GM21423 (cell line): ENCODE data around the gene ADAM22.
"Not testable (repeated sequence)": the region's sequence is repeated elsewhere in the genome, so short reads cannot be mapped to it uniquely, and the experiment has no call there.

Experiments used
- ATAC-seq: cut with Tn5 transposase; IDR thresholded peaks from one replicate; pipeline ENCODE4 v1.9.1; 2021; ENCODE audit warnings: mild to moderate bottlenecking, moderate library complexity; ENCODE audit not compliant: unreplicated experiment

ADAM22 gene, protein sequence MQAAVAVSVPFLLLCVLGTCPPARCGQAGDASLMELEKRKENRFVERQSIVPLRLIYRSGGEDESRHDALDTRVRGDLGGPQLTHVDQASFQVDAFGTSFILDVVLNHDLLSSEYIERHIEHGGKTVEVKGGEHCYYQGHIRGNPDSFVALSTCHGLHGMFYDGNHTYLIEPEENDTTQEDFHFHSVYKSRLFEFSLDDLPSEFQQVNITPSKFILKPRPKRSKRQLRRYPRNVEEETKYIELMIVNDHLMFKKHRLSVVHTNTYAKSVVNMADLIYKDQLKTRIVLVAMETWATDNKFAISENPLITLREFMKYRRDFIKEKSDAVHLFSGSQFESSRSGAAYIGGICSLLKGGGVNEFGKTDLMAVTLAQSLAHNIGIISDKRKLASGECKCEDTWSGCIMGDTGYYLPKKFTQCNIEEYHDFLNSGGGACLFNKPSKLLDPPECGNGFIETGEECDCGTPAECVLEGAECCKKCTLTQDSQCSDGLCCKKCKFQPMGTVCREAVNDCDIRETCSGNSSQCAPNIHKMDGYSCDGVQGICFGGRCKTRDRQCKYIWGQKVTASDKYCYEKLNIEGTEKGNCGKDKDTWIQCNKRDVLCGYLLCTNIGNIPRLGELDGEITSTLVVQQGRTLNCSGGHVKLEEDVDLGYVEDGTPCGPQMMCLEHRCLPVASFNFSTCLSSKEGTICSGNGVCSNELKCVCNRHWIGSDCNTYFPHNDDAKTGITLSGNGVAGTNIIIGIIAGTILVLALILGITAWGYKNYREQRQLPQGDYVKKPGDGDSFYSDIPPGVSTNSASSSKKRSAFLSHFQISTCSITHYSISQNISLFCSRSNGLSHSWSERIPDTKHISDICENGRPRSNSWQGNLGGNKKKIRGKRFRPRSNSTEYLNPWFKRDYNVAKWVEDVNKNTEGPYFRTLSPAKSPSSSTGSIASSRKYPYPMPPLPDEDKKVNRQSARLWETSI

DNA sequence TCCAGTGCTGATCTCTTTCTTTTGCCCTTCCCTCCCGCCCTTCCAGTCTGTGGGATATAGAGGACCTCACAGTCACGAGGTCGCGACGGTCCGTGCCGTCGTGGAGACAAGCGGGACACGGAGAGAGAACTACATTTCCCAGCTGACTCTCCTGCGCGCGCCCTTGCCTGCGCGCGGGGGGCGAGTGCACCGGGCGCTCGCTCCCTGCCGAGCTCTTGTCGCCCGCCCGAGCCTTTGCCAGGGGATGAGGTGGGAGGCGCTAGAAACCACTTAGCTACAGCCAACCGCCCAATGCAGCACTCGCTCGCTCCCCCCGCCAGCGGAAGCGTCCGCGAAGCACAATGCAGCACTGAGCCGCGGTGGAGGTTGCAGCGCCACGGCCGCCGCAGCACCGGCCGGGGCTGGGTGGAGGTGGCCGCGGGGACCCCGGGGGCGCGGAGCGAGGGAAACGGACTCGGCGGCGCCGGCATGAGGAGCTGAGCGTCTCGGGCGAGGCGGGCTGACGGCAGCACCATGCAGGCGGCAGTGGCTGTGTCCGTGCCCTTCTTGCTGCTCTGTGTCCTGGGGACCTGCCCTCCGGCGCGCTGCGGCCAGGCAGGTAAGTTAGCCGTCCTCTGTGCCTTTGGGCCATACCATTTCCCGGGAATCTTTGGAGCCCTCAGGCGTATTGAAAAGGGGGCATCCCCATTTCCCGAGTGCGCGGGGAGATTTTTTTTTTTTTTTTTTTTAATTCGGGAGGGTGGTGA is at the start of gene ADAM22:
ADAM22 (plus strand) TSS at position 299 of the 746 bp plus-strand sequence; CDS start at position 514, 215 bp downstream.
- ATAC-seq, result peak; percentile 97

DNA sequence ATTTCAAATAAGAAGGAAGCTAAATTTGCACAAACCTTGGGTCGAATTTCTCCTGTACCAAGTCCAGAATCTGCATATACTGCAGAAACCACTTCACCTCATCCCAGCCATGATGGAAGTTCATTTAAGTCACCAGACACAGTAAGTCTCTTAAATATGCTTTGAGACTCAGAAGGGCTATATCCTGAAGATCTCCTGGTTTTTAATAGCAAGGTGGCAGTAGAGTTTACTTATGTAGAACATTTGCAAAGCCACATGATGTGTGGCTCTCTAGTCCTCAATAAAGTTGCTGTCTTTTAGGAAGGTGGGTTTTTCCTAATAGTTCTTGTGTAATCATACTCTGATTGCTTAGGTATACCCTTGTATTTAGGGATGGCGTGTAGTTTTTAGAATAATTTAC is 49.0 kb upstream of the ADAM22 start:
- no peak for ATAC-seq

DNA sequence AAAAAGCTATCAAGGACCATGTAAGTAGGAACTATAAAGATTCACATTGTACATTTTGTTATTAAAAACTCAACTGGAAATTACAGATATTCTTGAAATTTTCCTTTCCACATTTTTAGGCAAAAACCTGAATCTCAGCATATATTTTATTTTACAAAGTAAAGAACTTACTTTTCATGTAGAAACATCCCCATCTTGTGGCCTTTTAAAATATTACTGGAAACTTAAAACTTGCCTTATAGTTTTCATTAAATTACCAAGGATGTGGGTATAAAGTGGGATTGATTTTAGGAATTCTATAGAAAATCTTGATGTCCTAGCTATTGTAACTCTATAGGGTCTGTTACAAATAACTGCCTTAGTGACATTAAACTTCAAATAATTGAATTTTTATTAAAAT is 47.2 kb upstream of the ADAM22 start:
- ATAC-seq, result no peak

DNA sequence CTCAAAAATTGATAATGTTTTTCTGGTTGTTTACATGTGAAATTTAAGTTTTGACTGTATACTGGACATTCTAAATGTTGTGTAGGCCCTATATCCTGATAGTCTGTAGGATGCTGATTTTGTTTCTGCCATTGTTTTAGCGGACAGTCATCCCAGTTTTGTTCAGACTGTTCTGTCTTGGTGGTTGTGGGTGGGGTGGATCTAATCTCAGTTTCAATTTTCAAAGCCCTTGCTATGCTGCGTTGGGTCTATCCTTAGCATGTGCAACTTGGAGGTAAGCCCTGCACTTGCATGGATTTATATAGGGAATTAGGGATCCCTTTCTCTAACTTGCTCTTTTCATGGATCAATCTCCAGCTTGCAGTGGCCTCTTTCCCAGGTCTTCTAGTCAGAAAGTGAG is 38.7 kb upstream of the ADAM22 start:
- ATAC-seq, result no peak

DNA sequence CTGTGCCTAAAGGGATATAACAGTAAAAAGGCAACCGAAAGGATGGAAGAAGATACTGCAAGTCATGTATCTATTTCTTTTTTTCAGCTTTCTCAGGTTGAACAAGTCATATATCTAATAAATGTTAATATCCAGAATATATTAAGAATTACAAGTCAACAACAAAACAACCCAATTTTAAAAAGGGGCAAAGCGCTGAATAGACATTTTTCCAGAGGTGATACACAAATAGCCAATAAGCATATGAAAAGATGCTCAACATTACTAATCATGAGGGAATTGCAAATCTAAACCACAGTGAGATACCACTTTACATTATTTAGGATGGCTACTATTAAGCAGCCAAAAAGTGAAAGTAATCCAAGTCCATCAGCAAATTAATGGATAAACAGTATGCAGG is 34.8 kb upstream of the ADAM22 start:
- ATAC-seq, result no peak

DNA sequence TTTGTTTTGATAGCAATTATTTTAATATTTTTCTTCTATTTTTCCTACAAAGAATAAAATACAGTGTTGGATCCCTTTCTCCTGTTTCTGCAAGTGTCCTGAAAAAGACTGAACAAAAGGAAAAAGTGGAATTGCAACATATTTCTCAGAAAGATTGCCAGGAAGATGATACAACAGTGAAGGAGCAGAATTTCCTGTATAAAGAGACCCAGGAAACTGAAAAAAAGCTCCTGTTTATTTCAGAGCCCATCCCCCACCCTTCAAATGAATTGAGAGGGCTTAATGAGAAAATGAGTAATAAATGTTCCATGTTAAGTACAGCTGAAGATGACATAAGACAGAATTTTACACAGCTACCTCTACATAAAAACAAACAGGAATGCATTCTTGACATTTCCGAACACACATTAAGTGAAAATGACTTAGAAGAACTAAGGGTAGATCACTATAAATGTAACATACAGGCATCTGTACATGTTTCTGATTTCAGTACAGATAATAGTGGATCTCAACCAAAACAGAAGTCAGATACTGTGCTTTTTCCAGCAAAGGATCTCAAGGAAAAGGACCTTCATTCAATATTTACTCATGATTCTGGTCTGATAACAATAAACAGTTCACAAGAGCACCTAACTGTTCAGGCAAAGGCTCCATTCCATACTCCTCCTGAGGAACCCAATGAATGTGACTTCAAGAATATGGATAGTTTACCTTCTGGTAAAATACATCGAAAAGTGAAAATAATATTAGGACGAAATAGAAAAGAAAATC is 26.7 kb upstream of the ADAM22 start:
- not testable (repeated sequence) for ATAC-seq

DNA sequence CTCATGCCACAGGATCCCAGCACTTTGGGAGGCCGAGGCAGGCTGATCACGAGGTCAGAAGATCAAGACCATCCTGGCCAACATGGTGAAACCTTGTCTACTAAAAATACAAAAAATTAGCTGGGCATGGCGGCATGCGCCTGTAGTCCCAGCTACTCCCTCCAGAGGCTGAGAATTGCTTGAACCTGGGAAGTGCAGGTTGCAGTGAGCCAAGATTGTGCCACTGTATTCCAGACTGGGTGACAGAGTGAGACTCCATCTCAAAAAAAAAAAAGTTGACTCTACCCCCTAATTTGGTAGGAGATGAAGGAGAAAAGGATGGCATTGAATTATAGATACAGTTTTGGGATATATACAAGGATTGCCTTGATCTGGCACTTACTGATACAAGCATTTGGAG is 25.2 kb upstream of the ADAM22 start:
- not testable (repeated sequence) for ATAC-seq

DNA sequence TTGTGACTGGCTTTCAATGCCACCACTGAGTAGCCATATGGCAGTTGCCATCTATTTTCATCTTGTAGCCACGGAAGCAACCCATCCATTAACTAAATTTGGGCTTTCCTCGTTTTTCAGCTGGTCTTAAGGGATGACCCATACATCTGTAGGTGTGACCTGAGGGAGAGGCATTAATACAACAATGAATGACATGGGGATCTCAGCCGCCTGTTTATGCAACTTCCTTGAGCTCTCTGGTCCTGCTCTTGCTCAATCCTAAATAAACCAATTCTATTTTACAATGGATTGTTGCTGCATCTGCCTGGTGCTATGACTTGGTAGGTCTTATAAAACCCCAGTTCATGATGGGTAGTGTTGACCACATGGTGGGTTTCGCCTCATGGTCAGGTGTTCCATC is 21.9 kb upstream of the ADAM22 start:
- ATAC-seq, result no peak

DNA sequence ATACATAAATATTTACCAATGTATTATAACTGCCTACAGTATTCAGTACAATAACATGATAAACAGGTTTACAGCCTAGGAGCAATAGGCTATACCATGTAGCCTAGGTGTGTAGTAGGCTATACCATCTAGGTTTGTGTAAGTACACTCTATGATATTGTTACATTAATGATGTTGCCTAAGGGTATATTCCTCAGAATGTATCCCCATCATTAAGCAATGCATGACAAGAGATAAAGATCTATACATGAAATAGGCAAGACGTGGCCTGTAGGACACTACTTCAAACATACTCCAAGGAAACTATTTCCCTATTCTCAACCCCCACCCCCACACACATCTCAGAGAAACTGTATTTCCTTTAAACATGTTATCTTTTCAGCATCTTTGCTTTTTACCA is 15.3 kb upstream of the ADAM22 start:
- ATAC-seq, result no peak

DNA sequence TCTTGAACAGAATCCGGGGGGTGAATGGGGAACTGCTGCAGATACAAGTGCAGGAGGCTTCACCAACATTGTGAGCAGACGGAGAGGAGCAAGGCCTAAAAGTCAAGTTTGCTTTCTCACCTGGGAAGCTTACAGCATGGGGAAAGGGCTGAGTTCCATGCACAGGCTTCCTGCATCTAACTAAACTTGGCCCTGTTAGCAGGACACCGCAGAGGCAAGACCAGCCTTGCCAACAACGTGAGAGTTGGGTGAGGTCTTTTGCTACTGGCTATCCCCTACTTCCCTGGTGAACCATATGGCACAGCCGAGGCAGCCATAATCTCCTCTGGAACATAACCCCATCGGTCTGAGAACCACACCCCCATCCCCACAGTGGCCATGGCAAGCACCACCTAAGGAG is 14.2 kb upstream of the ADAM22 start:
- no peak for ATAC-seq

DNA sequence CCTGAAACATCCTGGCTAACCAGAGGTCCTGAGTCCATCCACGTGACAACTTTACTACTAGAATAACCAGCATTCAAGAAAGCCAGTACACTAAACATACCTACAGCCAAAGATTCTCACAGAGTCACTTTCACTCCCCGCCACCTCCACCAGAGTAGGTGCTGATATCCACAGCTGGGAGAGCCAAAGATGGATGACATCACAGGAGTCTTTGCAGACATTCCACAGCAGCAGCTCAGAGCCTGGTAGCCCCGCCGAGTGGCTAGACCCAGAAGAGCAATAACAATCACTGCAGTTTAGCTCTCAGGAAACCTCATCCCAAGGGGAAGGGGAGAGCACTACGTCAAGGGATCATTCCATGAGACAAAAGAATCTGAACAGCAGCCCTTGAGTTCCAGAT is 13.5 kb upstream of the ADAM22 start:
- no peak for ATAC-seq

DNA sequence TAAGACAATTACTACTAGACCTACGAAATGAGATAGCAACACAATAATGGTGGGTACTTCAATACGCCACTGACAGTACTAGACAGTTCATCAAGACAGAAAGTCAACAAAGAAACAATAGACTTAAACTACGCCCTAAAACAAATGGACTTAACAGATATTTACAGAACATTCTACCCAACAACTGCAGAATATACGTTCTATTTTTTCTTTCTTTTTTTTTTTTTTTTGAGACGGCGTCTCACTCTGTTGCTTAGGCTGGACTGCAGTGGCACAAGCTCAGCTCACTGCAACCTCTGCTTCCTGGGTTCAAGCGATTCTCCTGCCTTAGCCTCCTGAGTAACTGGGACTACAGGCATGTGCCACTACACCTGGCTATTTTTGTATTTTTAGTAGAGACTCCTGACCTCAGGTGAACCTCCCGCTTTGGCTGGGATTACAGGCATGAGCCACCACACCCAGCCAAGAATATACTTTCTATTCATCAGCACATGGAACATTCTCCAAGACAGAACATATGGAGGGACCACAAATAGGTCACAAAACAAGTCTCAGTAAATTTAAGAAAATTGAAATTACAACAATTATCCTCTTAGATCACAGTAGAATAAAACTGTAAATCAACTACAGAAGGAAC is 11.2 kb upstream of the ADAM22 start:
- not testable (repeated sequence) for ATAC-seq

DNA sequence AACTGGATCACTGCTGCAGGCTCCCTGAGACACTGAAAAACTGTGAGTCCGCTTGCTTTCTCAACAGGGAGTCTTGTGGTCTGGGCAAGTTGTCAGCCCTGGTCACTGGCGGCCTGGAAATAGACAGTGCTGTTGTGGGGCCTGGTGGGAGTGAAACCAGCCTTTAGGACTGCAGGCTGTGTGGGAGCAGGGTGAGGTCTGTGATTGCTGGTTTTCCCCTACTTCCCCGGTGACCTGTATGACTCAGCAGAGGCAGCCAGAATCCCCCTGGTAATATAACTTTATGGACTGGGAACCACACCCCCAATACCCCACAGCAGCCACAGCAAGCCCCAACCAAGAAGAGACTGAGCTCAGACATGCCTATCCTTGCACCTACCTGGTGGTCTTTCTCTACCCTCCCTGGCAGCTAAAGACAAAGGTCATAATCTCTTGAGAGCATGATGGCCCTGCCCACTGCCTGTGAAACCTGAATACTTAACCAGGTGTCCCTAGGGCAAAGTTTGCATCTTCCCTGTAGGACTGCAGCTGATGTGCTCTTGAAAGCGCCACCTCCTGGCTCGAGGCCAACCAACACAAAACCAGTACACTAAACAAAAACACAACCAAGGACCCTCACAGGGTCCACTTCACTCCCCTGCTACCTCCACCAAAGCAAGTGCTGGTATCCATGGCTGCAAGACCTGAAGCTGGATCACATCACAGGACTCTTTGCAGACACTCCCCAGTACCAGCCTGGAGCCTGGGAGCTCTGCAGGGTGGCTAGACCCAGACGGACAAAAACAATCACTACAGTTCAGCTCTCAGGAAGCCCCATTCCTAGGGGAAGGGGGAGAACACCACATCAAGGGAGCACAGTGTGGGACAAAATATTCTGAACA is 7.2 kb upstream of the ADAM22 start:
- ATAC-seq, result peak; percentile 96

DNA sequence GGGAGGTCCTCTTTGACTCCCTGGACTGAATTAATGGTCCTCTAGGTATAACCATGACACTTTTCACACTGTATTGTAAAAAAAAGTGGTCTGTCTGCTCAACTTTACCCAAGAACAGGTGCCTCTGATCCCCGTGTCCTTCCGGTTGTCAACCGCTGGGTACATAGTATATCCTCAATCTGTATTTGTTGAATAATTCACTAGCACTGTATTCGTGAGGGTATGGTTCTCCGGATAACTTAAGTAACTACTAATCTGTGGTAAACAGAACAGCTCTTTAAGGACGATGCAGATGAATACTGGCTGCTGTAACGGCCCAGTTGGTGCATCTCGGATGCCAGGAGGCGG is 472 bp upstream of the ADAM22 start:
- peak; percentile 23 for ATAC-seq

DNA sequence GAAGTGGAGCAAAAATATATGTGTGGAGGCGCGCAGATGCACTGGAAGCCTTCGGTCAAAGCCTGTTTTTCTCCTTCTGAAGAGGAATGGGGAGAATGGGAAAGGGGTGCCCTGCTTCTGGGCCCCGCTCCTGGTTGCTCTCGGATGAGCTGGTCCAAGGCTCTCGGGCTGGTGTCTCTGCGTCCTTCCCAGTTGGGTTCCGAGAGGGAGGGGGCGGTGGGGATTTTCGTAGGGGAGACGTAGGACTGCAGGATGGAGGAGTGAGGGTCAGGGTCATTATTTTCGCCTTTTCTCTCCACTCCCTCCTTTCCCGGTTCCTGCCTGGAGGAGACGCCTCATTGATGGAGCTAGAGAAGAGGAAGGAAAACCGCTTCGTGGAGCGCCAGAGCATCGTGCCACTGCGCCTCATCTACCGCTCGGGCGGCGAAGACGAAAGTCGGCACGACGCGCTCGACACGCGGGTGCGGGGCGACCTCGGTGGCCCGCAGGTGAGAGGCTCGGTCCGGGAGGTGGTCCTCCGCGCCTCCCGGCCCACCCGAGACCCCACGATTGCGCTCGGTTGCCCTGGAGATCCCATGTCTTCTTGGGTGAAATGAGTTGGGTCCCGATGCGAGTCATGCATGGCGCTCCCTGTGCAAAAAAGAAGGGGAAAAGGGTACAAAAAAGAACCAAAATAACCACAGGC is 790 bp downstream of the ADAM22 start:
- ATAC-seq, result no peak

DNA sequence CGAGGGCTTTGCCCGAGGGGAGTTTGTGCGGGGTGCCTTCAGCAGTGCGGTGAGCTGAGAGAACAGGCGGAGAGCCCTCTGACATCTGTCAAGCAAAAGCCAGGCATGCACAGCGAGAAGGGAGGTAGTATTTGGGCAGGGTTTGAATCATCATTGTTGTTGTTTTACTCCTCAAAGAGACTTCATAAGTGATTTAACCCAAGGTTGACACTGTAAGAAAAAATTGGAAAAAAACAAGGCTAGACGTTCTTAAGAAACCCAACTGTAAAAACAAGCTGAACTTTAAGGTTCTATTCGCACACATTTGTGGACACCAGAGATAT is 1.3 kb downstream of the ADAM22 start:
- ATAC-seq, result no peak

DNA sequence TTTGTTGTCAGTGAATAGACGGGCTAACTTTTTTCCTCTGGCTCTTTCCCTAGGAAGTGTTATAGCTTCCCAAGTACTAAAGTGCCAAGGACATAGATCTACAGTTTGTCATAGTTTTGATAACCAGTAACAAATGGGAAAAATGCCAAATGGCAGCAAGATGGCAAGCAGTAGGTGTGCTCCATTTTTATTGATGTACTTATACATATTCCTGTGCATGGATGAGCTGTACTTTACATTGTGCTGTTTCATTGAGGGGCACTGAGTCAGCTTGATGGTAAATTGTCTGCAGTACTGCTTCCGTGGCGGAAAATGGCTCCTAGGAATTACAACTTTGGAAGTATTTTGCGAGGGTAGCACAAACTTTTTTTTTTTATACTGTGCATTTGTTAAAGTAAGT is 7.1 kb downstream of the ADAM22 start:
- ATAC-seq, result no peak

DNA sequence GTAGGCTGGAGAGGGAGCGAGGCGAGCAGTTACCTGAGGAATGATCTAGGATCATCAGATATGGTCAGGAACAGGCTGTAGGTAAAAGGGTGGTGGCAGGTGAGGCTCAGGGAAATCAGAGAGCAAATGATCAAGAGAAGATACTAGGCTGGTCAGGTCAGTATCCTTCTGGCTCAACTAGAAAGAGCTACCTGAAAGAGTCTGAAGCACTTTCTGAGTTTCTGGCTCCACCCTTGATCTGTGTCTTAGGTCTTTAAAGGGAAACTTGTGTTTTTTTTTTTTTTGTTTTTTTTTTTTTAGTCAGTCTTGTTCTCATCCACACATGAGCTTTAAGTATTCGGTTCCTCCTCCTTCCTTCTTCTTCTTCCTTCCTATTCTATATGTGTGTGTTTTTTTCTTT is 10.5 kb downstream of the ADAM22 start:
- ATAC-seq, result no peak

DNA sequence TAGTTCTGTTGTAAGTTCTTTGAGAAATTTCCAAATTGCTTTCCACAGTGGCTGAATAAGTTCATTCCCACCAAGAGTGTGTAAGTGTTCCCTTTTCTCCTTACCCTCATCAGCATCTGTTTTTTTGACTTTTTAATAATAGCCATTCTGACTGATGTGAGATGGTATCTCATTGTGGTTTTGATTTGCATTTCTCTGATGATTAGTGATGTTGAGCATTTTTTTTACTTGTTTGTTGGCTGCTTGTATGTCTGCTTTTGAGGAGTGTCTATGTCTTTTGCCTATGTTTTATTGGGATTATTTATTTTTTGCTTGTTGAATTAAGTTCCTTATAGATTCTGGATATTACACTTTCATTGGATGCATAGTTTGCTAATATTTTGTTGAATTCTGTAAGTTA is 11.9 kb downstream of the ADAM22 start:
- not testable (repeated sequence) for ATAC-seq
